ENCODE measurements around the gene FNBP1.

Gene FNBP1

DNA sequence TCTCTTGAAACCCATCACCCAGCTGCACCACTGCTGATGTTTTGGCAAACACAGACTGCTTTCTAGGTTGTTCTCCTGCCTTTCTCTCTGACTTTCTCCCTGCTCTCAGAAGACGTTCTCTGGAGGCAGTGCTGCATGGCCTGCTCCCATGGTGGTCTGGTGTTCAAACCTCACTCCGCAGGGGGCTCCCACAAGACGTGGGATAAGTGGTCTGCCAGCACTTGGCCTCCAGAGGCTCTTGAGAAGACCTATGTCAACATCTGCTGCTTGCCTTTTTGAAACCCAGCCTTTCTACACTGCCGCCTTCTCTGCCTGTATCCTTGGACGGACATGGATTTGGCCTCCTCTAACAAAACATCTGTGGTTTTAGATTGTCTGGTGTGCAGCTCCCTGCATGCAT is 191.2 kb downstream of the FNBP1 start:
- DNase-seq = peak in 1 of 10 donors; percentile 9
- intact Hi-C loops (cut with DNase I) = no loop called here

DNA sequence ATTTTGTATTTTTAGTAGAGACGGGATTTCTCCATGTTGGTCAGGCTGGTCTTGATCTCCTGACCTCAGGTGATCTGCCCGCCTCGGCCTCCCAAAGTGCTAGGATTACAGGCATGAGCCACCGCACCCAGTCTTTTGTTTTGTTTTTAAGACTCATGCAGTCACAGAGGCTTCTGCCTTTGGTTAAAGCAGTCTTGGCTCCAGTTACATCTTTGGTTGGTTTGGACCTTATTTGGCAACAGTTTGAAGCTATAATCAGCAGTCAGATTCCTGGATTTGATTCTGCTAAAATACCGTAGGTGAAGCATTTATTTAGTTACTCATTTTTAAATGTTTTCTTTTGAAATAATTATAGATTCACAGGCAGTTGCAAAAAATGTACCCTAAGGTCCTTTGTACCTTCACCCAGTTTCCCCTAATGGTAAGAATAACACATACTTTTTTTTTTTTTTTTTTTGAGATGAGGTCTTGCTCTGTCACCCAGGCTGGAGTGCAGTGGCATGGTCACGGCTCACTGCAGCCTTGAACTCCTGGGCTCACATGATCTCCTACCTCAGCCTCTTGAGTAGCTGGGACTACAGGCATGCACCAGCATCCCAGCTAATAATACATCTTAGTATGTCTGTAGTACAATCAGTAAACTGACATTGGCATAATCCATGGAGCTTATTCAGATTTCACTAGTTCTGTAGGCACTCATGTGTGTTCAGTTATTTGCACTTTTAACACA is 192.0 kb downstream of the FNBP1 start:
- intact Hi-C loops (cut with DNase I) = no loop called here
- DNase-seq = peak in 1 of 10 donors; percentile 48

DNA sequence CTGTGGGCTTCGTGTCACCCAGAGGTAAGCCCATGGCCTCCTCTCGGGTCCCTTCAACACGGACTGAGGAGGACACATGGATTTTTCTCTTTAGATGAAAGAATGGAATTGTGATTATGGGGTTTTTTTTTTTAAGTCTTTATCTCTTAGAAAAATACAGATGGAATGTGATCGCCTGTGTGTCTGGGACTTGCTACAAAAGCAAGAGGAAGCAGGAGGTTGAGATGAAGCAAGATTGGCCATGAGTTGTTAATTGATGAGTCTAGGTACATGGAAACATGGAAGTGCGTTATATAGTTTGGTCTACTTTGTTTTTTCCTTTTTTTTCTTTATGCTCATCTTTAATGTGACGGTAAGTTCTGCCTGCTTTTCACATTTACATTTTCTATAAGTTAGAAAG is 193.1 kb downstream of the FNBP1 start:
- intact Hi-C loops (cut with DNase I) = no loop called here
- no peak for DNase-seq

DNA sequence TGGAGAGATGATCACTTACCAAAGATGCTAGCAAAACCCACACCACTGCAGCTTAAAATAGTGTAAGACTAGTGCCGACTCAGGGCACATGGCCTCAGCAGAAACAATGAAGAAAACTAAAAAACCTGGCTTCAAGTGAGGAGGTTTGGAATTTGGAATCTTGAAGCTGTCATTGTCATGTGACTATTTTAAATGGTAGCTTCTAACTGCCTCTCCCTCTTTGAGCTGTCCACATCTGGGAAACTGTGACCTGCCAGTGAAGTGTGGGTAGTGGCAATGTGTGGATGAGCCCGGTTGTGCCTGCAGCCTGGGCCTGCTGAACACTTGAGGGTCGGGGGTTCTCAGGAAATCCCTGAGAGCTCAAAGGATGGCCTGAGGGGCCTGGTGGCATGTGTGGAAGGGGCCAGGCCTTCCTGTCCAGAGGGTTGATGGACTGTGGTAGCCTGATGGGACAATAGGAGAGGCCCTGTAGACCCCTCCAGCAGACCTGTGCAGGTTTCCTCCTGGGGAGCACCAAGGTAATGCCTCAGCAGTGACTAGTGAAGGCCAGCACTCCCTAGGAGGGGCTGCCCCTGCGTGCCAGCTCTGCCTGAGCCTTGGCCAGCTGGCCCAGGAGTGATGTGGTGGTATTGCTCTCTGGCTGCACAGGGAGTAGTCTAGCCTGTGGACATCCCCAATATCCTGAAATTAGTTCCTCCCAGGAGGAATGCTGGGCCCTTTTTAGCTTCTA is 194.1 kb downstream of the FNBP1 start:
- DNase-seq = no peak
- intact Hi-C loops (cut with DNase I) = no loop called here

DNA sequence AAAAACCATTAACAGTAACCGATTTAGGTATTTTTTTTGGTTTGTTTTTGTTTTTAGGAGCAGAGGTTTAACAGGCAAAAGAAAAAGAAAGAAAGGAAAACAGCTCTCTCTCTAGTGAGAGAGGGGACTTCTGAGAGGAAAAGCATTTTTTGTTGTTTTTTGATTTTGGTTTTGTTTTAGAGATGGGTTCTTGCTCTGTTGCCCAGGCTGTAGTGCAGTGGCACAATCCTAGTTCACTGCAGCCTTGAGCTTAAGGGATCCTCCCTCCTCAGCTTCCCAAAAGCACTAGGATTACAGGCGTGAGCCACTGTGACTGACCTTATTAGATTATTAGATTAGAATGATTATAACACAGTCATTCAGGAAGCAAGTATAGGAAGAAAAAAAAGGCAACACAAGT is 197.6 kb downstream of the FNBP1 start:
- intact Hi-C loops (cut with DNase I) = no loop called here

DNA sequence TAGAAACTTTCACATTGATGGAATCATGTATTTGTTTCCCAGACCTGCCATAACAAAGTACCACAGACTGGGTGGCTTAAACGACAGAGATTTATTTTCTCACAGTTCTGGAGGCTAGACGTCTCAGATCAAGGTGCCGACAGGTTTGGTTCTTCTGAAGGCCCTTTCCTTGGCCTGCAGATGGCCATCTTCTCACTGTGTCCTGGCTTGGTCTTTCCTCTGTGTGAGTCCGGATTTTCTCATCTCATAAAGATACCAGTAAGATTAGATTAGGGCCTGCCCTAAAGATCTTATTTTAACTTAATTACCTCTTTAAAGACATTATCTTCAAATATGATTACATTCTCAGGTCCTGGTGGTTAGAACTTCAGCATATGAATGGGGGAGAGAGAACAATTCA is 201.9 kb downstream of the FNBP1 start:
- no peak for DNase-seq
- intact Hi-C loops (cut with DNase I) = no loop called here

More for the DNA sequence above, 197.6 kb downstream of the FNBP1 start:
- DNase-seq = no peak

DNA sequence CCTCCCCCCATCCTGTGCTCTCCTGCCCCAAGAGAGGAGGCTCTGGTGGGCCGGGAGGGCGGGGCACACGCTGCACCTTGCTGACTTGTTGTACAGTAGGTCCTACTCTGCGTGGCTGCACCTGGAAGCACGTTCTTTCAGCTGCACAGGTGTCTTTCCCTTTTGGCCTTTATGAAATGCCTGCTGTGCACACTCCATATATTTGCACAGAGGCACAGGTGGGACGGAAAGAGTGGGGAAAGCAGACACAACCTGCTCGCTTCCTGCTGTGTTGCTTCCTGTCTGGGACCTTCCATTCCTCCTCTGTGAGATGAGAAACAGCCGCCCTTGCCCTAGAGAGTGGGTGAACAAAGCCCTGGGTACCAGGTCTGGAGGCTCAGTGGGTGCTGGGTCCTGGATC is 203.0 kb downstream of the FNBP1 start:
- no peak for DNase-seq
- intact Hi-C loops (cut with DNase I) = no loop called here

DNA sequence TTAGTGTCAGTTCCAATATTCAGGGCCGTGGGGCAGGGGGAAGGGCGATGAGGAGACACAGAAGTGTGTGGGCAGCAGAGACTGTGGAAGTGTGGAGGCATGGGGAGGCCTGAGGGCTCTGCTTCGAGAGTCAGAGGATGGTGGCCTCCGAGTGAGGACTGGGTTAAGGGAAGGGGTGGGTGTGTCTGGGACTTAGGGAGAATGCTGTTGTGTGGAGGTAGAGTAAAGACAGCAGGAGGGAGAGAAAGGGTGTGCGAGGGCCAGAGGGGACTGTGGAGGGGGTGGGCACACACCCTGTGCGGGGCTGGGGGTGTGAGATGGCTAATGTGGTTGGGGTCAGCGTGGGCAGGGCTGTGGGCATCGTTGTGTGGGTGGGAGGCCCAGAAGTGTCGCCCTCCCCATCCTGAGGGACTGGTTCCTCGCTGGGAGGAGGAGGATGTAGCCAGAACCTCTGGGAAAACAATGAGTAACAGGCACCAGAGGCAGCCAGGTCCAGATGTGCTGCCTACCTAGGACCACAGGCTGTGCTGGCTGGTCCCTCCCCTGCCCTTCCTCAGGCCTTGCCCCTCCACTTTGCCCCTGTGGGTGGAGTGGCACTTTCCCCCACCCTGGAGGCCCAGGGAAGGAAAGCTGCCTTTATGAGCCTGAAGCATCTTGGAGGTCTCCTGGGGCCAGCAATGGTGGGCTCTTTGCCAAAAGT is 203.5 kb downstream of the FNBP1 start:
- DNase-seq = no peak
- intact Hi-C loops (cut with DNase I) = loop anchor here (5.0 kb wide), 1 partner anchor 48 kb away; no protein-coding TSS in a partner anchor

DNA sequence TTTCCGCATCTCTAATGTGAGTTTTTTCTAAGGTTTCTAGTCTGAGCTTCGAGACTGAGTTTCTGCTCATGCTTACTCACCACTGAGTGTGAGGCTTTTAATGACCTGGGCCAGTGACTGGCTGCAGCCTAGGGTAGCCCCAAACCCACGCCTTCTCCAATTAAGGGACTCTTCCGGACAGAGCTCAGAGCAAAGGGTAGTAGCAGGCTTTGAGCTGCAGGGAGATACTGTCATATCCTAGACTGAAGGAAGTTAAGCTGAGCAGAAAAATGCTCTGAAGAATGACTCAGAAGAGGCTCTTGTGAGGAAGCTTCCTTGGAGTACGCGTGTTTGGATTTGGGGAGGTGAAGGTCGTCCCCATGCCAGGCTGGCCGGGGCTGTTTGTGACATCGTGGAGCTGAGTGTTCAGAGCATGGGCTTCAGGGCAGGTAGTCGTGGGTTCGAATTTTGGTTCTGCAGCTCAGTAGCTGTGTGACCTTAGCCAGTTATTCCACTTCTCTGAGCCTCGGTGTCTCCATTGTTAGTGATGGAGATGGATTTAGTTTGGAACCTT is 204.2 kb downstream of the FNBP1 start:
- intact Hi-C loops (cut with DNase I) = loop anchor here (5.0 kb wide), 1 partner anchor 49 kb away; no protein-coding TSS in a partner anchor
- no peak for DNase-seq

All from posterior cingulate gyrus (tissue), 11 donors.